ENCODE results near the gene CAB39.

Gene CAB39

DNA sequence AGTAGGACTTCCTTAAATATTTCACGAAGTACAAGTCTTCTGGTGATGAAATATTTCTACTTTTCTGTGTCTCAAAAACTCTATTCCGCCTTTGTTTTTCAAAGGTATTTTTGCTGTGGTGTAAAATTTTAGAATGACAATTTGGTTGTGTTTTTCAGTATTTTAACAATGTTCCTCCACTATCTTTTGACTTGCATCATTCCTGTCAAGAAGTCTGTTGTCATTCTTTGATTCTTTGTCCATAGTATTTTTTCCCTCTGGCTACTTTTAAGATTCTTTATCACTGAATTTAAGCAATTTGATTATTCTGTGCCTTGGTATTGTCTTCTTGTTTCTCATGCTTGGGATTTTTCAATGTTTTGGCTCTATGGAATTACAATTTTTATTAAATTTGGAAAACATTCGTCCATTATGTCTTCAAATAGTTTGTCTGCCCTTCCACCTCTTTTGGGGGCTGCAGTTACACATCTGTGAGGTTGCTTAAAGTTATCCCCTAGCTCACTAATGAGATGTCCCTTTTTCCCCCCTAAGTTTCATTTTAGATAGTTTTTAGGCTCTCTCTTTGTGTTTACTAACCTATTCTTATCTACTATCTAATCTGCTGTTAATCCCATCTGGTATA is 76.0 kb downstream of the CAB39 start:
- DNase-seq: no peak

DNA sequence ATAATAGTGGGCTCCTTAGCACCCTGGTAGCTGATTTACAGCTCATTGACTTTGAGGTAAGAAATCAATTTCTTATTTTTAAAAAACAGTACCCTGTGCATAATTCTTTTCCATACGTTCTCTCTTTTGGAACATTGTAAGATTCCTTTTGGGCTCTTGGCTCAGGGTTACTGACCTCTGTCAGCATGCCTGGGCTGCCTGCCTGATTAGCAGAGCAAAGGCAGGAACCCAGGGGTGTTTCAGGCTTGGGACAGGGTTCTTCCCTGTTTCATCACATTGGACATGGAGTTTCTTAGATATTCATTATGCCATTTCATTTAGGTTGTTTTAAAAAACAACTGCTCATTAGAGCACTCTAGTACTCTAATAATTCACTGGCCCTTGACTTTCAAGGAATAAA is 78.3 kb downstream of the CAB39 start:
- DNase-seq: no peak

DNA sequence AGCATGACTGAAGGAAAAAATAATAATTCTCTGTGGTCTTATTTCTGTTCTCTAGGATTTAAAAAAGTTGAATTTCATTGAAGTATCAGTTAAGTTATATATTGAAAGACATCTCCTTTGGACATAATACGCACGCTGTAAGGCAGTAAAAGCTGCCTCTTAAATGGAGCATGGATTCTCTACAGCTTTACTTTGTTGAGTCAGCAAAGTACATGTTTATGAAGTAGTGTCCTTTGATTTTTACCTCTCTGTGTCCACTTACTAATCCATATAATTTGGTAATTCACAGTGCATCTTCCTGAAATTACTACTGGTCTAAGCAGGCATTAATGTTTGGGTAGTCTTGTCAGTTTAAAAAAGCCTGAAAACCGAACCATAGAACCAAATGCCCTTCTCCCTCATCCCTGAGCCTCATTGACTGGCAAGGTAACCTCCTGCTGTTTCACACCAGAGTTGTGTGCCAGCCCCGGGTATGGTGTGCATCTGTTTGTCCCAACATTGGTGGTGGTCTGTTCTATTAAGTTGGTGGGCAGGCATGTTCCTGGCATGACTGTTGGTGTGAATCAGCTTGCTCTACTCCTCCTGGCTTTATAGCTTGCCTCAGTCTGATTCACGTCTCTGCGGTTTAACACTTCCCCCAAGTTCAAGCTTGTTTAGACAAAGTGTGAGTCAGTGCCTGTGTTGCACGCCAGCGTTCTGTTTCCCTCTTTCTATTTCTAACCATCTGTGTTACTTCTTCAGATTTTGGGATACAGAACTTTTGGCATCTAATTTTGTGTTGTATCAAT is 81.1 kb downstream of the CAB39 start:
- peak; percentile 94 for DNase-seq

DNA sequence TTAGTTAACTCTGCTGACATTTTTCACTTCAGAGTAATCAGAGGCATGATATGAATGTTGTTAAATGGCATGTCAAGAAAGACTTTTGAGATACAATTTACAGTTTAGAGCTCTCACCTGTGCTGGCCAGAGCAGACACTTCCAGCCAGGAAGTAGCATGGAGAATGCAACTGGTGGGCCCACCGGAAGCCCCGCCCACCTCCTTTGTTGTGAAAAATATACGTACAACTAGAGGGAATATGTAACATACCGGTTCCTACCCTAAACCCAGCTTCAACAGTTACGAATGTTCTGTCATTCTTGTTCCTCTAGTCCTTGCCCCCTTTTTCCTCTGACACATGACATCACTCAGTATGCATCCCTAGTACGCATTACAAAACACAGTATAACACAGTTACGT is 81.9 kb downstream of the CAB39 start:
- DNase-seq: peak; percentile 63

DNA sequence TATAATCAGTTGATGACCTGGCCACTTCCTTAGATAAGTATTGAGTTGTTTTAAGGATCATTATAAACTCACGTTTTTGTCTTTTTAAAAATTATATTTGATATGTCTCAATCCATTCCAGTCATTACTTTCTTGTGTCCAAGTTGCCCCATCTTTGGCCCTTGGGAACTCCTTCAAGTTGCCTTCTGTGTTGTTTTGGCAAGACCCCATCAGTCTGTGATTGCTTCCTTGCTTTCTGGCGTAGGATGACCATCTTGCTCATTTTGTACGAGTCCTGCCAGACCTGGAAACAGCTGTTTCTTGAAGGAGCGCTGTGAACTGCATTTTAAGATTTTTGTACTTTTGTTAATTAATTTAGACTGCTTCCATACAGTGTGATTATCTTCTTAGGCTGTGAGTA is 83.2 kb downstream of the CAB39 start:
- no peak for DNase-seq

DNA sequence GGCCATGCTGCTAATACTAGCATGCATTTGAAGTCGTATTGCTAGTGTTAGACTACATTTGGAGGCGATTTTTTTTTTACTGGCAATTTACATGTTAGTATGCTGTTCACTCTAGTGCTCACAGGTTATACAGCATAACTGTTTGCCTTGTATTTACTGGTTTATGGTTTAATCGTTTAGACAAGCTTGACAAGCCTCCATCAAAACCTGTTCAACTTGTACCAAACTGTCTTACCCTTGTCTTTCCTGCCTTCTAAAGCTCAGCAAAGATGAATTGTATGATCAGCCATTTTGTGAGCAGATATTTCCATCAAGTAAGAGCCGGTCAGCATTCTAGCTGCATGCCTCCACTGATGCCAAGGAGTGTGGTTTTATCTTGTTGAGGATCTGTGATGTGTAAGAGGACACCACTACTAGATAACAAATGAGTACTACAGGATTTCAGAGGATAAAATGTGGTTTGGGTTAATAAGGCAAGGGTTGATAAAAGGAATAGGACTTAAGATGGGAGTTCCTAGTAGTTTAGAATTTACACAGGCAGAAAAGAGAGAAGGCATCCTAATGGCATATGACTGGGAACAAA is 83.7 kb downstream of the CAB39 start:
- DNase-seq: peak; percentile 42

DNA sequence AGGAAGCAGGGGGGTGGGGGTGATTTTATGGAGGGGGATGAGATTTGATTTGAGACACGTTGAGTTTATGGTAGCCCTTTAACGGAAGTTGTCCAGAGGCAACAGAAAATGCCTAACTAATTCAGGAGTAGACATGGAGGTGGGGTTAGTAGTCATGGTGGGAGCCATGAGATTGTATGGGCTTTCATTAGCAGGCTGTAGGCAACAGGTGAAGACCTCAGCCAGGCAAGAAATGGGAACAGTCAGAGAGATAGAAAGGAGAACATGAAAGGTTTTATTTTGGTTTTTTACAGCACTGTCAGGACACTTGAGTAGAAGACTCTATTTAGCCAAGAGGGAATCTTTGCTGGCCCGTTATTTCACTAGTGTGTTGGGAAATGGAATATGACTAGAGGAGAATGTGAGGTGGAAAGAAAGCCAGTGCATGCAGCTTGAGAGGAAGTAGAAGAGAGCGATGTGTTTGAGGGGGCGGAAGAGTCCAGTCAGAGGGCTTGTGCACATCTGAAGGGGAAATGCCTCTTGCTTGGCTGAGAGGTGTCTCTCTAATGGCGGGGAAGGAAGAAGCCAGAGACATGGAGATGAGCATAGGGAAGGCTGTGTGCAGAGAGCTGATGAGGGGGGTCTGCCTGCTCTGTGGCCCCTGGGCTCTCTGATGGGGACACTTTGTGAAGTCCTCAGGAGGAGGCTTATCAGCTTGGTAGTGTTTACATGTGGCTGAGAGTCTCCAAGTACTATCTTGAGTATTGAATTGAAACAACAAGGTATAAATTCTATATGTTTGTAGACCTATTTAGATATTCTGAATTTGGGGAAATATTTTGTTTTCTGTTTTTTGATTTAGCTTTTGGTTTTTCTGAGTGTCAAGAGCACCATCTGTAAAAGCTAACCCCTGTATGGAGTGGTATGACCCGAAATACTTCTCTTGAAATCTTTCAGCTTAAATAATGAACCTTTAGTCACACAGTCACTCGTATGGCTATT is 85.2 kb downstream of the CAB39 start:
- peak; percentile 24 for DNase-seq

DNA sequence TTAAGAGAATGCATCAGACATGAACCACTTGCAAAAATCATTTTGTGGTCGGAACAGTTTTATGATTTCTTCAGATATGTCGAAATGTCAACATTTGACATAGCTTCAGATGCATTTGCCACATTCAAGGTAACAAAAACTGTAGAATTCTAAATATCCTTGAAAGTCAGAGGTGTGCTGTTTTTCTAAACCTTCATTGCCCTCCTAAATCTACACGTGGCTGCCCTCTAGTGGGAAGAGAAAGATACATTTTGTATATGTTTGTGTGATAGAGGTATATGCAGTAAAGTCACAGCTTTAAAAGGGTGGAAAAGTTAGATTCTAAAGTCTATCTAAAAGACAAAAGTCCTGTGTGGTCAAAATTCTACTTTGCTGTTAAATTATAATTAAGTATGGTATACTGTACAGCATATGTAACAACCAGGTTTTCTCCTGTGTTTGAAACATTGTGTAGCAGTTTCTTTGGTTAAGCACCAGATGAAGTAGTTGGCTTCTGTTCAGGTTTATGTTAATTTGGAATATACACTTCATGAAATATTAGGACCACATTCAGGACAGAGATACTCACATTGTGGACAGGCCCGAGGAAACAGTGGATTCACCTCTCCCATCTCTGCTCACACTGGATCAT is 86.2 kb downstream of the CAB39 start:
- peak; percentile 78 for DNase-seq

DNA sequence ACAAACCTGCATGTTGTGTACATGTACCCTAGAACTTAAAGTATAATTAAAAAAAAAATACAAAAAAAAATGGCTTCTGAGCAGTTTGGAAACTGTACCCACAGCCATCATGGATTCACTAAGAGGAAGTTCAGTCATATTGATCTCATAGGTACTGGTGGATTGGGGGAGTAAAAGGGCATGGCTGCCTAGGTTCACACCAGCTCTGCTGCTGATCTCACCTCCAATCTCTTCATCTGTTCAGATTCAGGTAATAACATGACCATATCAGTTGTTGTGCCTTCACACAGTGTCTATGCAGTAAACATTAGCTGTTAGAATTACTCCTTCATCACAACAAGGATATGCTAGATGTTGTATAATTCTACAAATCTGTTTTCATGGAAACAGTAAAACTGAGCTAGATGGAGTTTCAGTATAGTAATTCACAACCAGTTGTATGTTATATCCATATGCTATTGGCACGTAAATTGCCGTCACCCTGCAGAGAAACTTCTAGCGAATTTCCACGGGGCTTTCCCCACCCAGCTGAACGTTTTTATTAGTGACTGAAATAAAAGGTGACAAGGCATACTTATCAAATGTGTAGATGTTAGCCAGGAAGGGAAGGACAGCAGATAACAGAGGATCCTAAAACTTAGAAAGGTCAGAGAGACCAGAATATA is 92.8 kb downstream of the CAB39 start:
- DNase-seq: no peak

DNA sequence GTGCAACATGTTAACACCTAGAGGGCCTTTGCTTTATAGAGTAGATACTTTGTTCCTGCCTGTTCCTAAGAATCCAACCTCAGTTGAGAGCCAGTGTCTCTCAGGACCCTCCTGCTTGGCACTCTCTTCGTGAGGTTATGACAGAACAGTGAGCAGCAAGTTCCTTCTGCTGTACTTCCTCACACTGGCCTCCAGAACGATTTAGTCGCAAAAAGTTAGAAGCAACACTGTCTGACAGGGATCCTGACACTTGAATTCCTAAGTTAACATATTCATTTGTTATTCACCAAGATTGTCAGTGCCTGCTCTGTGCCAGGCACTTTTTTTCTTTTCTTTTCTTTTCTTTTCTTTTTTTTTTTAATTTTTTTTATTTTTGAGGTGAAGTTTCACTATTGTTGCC is 95.1 kb downstream of the CAB39 start:
- no peak for DNase-seq

DNA sequence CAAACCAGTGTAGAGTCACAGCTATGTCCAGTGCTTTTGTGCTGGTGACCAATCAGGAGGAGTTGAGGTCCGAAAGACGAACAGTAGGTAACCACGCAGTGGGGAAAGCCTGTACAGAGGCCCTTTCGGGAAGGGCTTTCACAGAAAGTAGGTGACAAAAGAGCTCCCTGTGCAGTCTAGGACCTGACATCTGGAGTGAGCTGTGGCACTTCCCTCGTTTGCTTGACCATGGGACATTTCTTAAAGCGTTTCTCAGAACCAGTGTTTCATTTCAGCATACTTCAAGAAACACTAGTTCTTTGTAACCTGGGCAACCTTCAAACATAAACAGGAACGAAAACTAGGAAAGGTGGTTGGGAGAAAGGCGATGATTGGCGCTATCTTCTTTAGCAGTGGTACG is 96.4 kb downstream of the CAB39 start:
- DNase-seq: no peak

DNA sequence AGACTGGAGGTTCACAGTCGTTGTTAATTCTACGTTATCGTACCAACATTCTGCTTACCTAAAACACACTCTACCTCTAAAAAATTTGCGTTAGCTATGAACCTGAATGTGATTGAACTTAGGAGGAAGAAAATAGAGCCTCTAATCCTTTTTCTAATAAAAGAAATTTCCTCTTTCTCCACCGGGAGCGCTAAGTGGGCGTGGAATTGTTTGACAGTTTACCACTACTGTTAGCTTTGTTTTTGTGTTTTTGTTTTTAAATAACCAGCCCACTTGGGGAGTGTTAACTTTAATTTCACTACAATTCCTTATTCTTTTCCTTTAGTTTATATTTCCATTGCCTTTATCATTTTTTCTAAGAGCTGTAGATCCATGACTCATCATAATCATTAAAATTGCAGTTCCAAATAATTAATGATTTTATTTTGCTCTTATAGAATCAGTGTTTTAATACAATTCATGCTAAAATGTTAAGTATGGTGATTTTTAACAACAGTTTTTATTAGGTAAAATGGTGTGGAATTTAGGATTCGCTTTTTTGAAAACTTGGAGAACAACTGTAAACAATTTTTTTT is 97.1 kb downstream of the CAB39 start:
- no peak for DNase-seq

DNA sequence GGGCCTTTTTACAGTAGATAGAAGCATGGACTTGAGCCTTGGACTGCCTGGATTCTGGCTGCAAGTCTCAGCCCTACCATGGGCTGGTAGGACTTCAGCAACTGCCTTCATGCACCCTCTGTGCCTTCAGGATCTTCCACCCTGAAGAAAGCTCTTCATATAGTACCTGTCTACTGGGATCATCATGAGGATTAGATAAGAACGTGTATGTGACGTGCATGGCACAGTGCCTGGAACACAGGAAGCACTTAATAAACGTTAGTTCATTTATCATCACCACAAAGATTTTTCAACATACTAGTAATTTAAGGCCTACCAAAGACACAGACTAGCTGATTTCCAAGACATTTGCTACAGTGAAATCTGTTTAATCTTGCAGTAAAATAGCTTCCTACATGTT is 98.9 kb downstream of the CAB39 start:
- DNase-seq: no peak

DNA sequence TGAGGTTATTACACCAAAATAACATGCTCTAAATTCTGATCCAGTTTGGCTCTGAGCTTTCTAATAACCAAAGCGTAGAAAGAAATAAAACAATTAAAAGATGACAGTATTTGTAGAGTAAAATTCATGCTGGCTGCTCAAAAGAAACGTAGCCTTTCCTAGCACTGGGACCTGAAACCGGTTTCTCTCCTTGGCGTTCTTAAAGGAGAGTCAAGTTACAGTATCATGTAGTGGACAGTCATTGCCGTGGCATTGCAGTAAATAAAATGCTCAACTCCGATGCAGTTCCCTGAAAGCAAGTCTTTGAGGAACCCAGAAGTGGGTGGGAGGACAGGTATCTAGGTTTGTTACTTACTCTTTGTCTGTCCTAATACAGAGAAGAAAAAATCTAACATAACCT is 99.4 kb downstream of the CAB39 start:
- DNase-seq: no peak

DNA sequence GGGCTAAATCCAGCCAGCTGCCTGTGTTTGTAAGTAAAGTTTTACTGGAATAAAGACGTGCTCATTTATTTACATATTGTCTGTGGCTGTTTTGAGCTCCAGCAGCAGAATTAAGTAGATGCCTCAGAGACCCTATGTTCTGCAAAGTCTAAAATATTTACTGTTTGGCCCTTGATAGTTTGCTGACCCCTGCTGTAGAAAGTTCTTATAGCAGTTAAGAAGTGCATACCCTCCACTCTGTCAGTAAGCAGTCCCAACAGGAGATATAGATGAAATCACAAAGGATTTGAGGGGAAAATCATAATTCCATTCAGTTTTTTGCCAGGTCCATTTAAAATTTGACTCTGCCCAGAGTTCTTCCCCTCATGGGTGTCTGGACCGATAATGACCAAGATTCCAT is 102.0 kb downstream of the CAB39 start:
- DNase-seq: peak; percentile 26

DNA sequence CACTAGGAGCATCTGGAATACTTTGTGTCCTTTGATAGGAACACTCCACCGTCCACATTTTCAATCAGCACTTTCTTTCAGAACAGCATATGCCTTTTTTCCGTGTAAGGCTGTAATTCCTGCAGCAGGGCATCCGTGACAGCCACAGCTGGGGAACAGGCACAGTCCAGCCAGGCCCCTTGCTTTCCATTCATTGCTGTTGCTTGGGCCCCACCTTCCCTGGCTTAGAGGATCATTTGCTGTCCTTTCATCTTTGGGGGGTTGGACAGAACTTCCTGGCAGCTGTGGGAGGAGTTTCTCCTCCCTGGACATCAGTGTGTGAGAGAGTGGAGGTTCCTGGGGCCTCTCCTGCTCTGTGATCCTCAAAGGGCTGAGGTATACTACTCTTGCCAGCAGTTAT is 102.4 kb downstream of the CAB39 start:
- DNase-seq: no peak

DNA sequence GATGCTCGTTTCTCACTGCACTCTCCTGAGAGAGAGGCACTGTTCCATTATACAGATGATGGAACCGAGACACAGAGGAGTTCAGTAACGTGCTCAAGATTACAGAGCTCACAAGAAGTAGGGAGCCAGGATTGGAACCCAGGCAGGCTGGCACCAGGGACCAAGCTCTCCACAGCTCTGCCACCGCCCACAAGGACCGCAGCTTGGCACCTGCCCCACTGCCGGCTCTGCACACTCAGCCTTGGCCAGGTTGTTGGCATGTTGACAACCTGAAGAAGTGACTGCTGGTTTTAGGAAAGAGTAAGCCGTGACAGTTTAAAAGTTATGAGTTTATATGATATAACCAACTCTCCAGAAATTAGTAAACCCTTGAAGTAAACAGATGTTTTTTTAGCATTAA is 104.1 kb downstream of the CAB39 start:
- no peak for DNase-seq

DNA sequence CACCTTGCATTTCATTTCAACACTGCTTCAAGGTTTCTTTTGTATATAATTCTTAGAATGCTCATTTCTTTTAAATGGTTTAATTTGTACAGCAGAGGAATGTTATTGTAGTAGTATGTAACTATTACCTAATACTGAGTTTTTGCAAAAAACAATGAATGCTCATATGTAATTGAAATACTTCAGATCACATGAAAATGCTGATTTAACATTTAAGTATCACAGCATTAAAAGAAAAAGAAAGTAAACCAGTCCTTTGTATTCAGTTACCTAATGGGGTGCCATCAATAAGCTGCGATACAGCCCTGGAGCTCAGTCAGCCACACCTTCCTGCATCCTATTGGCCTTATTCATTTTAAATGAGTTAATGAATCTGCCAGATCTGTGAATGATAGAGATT is 106.8 kb downstream of the CAB39 start:
- DNase-seq: no peak

DNA sequence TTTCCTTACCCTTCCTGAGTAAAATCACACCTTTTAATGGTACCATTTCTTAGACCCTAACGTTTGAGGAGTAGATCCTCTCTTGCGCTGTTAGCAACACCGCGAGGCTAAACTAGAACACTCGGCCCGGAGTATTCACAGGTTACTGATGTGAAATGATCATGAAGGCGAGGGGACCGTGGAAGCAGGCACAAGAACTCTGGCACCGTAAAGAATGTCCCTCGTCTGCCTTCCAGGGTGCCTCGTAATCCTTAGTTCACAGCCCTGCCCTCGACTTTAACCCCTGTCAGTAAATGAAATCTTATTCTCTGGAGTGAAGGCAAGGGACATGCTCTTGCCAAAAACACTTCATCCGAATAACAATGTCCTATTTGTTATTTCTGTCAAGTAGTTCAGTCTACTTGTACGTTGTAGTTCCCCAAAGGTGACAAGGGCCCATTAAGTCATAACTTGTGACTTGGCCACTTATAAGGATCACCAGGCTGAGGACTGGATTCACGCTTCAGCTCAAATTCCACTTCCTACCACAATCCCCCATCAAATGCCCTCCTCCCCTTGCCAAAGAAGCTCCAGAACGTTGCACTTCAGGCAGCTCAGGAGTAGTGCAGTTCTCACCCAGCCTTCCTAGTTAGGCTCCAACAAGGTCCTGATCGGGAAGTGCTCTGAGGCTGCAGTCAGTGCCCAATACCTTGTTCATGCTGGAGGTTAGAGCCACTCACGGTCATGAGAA is 108.8 kb downstream of the CAB39 start:
- DNase-seq: no peak

DNA sequence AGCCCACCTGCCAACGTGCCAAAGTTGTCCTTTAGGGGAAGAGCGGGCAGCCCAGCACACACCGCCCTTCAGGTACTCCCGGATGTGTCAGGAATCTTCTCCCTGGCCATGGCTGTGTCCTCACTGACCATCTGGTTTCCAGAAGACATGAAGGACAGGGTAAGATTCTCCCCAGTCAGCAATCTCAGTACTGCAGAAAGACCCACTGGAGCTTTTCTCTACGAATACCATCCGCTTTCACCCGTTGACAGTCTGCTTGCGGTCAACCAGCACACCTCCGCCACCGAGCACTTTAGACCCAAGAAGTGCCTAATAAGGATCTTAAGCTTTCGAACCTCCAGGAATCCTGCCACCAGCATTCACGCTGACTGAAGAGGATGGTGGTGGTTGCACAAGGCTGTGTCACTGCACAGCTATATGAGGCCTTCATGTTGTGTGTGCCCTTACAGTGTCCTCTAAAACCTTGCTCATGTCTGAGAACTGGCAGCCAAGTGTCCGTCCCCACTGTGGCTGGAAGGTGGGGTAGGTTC is 109.4 kb downstream of the CAB39 start:
- no peak for DNase-seq

Data from activated CD4-positive, alpha-beta T cell treated with anti-CD3 and anti-CD28 coated beads, Interleukin-10, Interleukin-2, amounts not matched to agents 100 ng/mL and 50 ng/mL, durations not matched to agents 16 hours and 8 hours (primary cell).